Activated T-helper 1 cell treated with anti-CD3 and anti-CD28 coated beads, Interleukin-12 subunit alpha, Interleukin-12 subunit beta, Interleukin-2, Interleukin-4 antibody, amounts not matched to agents 30 ng/mL and 10 ng/mL and 1 ng/mL, durations not matched to agents 14 hours and 24 hours and 36 hours (primary cell): ENCODE data around the gene CD69. TPM values are rescaled to one million over a fixed set of nuclear protein-coding genes. Genes with fewer than 3 reads are reported as not detected.
A peak's percentile ranks its signal among the peaks of the same experiment; 100 is the strongest.

Experiments
- DNase-seq: peaks from one replicate; pipeline ENCODE4 v3.0.0; 2021; ENCODE audit warnings: low spot score
- H3K27ac Mint-ChIP-seq: one replicate; pipeline ENCODE4 v1.8.0; 2021; ENCODE audit warnings: mild to moderate bottlenecking, mixed read lengths
- H3K27me3 Mint-ChIP-seq: one replicate; pipeline ENCODE4 v1.8.0; 2022; ENCODE audit warnings: mild to moderate bottlenecking, moderate library complexity, mixed read lengths; ENCODE audit not compliant: insufficient read depth
- H3K36me3 Mint-ChIP-seq: one replicate; pipeline ENCODE4 v1.8.0; 2021; ENCODE audit warnings: low read depth, mixed read lengths
- H3K4me1 Mint-ChIP-seq: one replicate; pipeline ENCODE4 v1.8.0; 2021; ENCODE audit warnings: low read depth, mixed read lengths
- H3K4me3 Mint-ChIP-seq: one replicate; pipeline ENCODE4 v1.8.0; 2021; ENCODE audit warnings: mild to moderate bottlenecking, moderate library complexity, mixed read lengths
- H3K9me3 Mint-ChIP-seq: one replicate; pipeline ENCODE4 v1.8.0; 2021; ENCODE audit warnings: mixed read lengths
- intact Hi-C: fragments of 100-400 bp; cut with micrococcal nuclease; formaldehyde crosslinking; loops from one replicate; pipeline ENCODE4 v1.15.1; 2024
- total RNA-seq: library from RNA; stranded (reverse); gene quantifications from 2 replicates; pipeline ENCODE4 v1.2.3, GENCODE V29; 2022

The CD69 gene
- 90.5 and 93.2 TPM in 2 replicates for total RNA-seq

DNA sequence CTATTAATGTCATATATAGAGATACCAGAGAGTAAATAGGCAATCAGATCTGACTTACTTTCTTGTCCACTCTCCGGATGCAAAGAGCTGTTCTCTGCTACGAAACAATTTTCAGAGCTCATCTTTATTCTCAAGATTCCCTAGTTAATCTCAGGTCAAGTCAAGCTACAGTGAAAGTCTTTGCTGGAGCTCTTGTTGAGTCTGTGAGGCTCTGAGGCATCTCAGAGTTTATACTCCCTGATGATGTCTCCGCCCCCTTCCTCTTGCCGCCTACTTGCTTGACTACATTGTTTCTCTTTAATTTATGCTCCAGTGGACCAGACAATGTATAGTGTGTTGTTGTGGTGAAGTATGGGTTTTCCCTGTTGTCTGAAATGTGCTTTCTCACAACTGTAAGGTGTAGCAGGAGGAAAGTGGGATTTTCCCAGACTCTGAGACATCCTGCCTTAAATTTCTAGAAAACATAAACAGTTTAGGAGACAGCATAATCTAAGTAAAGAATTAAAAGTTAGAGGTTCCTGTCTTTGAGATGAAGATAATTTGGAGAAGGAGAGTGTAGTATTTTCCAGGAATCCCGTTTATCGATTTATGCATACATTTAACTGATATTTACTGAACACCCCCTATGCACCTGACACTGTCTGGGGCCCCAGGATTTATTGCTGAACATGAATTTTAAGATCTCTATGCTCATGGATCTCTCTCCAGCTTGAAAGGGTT lies at the start of gene CD69:
CD69 (minus strand) TSS at position 203 of the 720 bp plus-strand sequence; CDS start at position 122, 81 bp downstream.
- Mint-ChIP-seq H3K4me3 (peak within 1 kb of the TSS; percentile 98), H3K9me3 (no peaks in the 10 kb centered on the region), H3K4me1 (peaks cover 68% of the 10 kb centered on the region), H3K27ac (peak within 1 kb of the TSS; percentile 97), H3K36me3 (peaks cover 41% of the 10 kb centered on the region), H3K27me3 (peaks cover 6% of the 10 kb centered on the region)
- peak; percentile 81 for DNase-seq
- intact Hi-C loops: loop anchor here (1.0 kb wide), 6 partner anchors 10 to 110 kb away; partner anchors contain the start of genes CLEC2D and CLECL1

DNA sequence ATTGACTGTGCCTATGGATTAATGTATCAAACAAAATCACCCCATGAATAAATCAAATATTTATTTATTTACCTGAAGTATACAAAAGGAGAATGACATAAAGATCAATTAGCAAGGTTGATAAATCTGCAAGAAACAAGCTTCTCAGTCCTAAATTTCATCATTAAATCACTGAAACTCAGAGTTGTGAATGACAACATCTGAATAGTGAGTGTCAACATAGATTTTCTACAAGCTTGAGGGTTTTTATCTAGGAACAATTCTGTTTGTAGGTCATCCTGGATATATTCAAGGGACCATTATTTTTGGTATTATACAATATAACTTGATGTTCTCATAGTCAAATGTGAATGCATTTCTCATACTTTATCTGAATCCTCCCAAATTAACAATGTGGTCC lies 49.2 kb upstream of the CD69 start:
- Mint-ChIP-seq H3K36me3 (no peaks in the 10 kb centered on the region), H3K27me3 (peaks cover 23% of the 10 kb centered on the region), H3K4me1 (peaks cover 30% of the 10 kb centered on the region), H3K4me3 (no peak overlapping the region), H3K27ac (no peak overlapping the region), H3K9me3 (no peaks in the 10 kb centered on the region)
- no peak for DNase-seq
- intact Hi-C loops: loop anchor here (5.0 kb wide), 1 partner anchor 137 kb away; no protein-coding TSS in a partner anchor

GRCh38 chr12:9809338-9809737 lies 48.6 kb upstream of the CD69 start:
- Mint-ChIP-seq H3K36me3 (no peaks in the 10 kb centered on the region), H3K9me3 (no peaks in the 10 kb centered on the region), H3K4me1 (peaks cover 30% of the 10 kb centered on the region), H3K4me3 (no peak overlapping the region), H3K27ac (no peak overlapping the region), H3K27me3 (peaks cover 23% of the 10 kb centered on the region)
- intact Hi-C loops: no loop called here
- DNase-seq: no peak

GRCh38 chr12:9808504-9808903 lies 47.8 kb upstream of the CD69 start:
- H3K27me3 Mint-ChIP-seq: peaks cover 26% of the 10 kb centered on the region
- DNase-seq: no peak
- H3K4me1 Mint-ChIP-seq: peaks cover 23% of the 10 kb centered on the region
- no peak overlapping the region for H3K4me3 Mint-ChIP-seq
- H3K9me3 Mint-ChIP-seq: no peaks in the 10 kb centered on the region
- no peak overlapping the region for H3K27ac Mint-ChIP-seq
- intact Hi-C loops: no loop called here
- no peaks in the 10 kb centered on the region for H3K36me3 Mint-ChIP-seq

- H3K27ac Mint-ChIP-seq: no peak overlapping the region
- H3K36me3 Mint-ChIP-seq: no peaks in the 10 kb centered on the region
- no peak for DNase-seq
- no peak overlapping the region for H3K4me3 Mint-ChIP-seq
- H3K27me3 Mint-ChIP-seq: peaks cover 28% of the 10 kb centered on the region
- H3K4me1 Mint-ChIP-seq: peaks cover 14% of the 10 kb centered on the region
- intact Hi-C loops: no loop called here
- H3K9me3 Mint-ChIP-seq: no peaks in the 10 kb centered on the region
Measured at GRCh38 chr12:9806714-9807113, 46.0 kb upstream of the CD69 start.

GRCh38 chr12:9805883-9806282 lies 45.2 kb upstream of the CD69 start:
- no peaks in the 10 kb centered on the region for H3K36me3 Mint-ChIP-seq
- DNase-seq: no peak
- peaks cover 3% of the 10 kb centered on the region for H3K9me3 Mint-ChIP-seq
- H3K27me3 Mint-ChIP-seq: peaks cover 29% of the 10 kb centered on the region
- no peak overlapping the region for H3K27ac Mint-ChIP-seq
- H3K4me1 Mint-ChIP-seq: peaks cover 6% of the 10 kb centered on the region
- no peak overlapping the region for H3K4me3 Mint-ChIP-seq
- intact Hi-C loops: no loop called here

- intact Hi-C loops: loop anchor here (5.0 kb wide), 2 partner anchors 47 to 332 kb away; partner anchors contain the start of gene CLEC7A
- Mint-ChIP-seq H3K27me3 (peaks cover 9% of the 10 kb centered on the region), H3K4me1 (peaks cover 31% of the 10 kb centered on the region), H3K4me3 (no peak overlapping the region), H3K9me3 (peaks cover 3% of the 10 kb centered on the region), H3K27ac (no peak overlapping the region), H3K36me3 (no peaks in the 10 kb centered on the region)
- no peak for DNase-seq
Measured at GRCh38 chr12:9799961-9800360, 39.3 kb upstream of the CD69 start.

- Mint-ChIP-seq H3K9me3 (peaks cover 3% of the 10 kb centered on the region), H3K27me3 (peaks cover 5% of the 10 kb centered on the region), H3K27ac (peak overlapping the region; percentile 41), H3K36me3 (no peaks in the 10 kb centered on the region), H3K4me1 (peaks cover 49% of the 10 kb centered on the region), H3K4me3 (peak overlapping the region; percentile 46)
- peak; percentile 73 for DNase-seq
- intact Hi-C loops: loop anchor here (1.0 to 5.0 kb wide), 4 partner anchors 48 to 334 kb away; partner anchors contain the start of gene CLEC7A
Measured at GRCh38 chr12:9797722-9798619, 37.3 kb upstream of the CD69 start.

- Mint-ChIP-seq H3K27me3 (peaks cover 2% of the 10 kb centered on the region), H3K4me3 (peak overlapping the region; percentile 77), H3K27ac (peak overlapping the region; percentile 71), H3K36me3 (no peaks in the 10 kb centered on the region), H3K4me1 (peaks cover 59% of the 10 kb centered on the region), H3K9me3 (peaks cover 3% of the 10 kb centered on the region)
- intact Hi-C loops: loop anchor here (1.0 to 5.0 kb wide), 3 partner anchors 72 to 335 kb away; partner anchors contain the start of genes CLEC2B and CLEC7A
- no peak for DNase-seq
Measured at GRCh38 chr12:9796971-9797370, 36.3 kb upstream of the CD69 start.

DNA sequence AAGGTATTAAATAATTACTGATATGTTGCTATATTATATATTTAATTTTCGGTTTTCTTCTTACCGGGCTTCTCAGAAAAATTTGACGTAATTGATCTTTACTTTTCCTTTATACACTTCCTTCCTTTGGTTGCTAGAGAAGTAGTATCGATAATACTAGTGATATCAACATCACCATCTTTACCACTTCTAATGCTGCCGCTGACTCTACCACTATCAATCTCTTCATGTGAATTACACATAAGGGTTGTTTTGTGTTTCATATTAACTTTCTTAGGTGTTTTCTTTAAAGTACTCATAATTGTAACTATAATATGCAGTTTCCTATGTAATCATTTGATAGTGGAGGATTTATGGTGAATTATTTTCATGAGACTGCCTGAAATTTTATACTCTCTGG lies 35.6 kb upstream of the CD69 start:
- no peak for DNase-seq
- H3K27ac Mint-ChIP-seq: peak overlapping the region; percentile 71
- no peaks in the 10 kb centered on the region for H3K36me3 Mint-ChIP-seq
- peaks cover 65% of the 10 kb centered on the region for H3K4me1 Mint-ChIP-seq
- intact Hi-C loops: loop anchor here (1.0 to 5.0 kb wide), 3 partner anchors 73 to 336 kb away; partner anchors contain the start of genes CLEC2B and CLEC7A
- H3K9me3 Mint-ChIP-seq: peaks cover 3% of the 10 kb centered on the region
- peaks cover 2% of the 10 kb centered on the region for H3K27me3 Mint-ChIP-seq
- peak overlapping the region; percentile 77 for H3K4me3 Mint-ChIP-seq

- DNase-seq: no peak
Measured at GRCh38 chr12:9795945-9796344, 35.2 kb upstream of the CD69 start.

GRCh38 chr12:9794484-9795093 lies 33.9 kb upstream of the CD69 start:
- H3K4me1 Mint-ChIP-seq: peaks cover 74% of the 10 kb centered on the region
- no peak for DNase-seq
- peaks cover 5% of the 10 kb centered on the region for H3K9me3 Mint-ChIP-seq
- H3K4me3 Mint-ChIP-seq: peak overlapping the region; percentile 71
- no peaks in the 10 kb centered on the region for H3K27me3 Mint-ChIP-seq
- peaks cover 2% of the 10 kb centered on the region for H3K36me3 Mint-ChIP-seq
- H3K27ac Mint-ChIP-seq: peak overlapping the region; percentile 71
- intact Hi-C loops: loop anchor here (1.0 to 5.0 kb wide), 6 partner anchors 33 to 908 kb away; partner anchors contain the start of gene CLEC7A

More at GRCh38 chr12:9795945-9796344, 35.2 kb upstream of the CD69 start:
- H3K27ac Mint-ChIP-seq: peak overlapping the region; percentile 71
- peak overlapping the region; percentile 71 for H3K4me3 Mint-ChIP-seq
- H3K27me3 Mint-ChIP-seq: peaks cover 1% of the 10 kb centered on the region
- H3K36me3 Mint-ChIP-seq: no peaks in the 10 kb centered on the region
- peaks cover 1% of the 10 kb centered on the region for H3K9me3 Mint-ChIP-seq
- intact Hi-C loops: loop anchor here (1.0 to 5.0 kb wide), 3 partner anchors 73 to 336 kb away; partner anchors contain the start of genes CLEC2B and CLEC7A
- peaks cover 69% of the 10 kb centered on the region for H3K4me1 Mint-ChIP-seq
